HepG2 (cell line): ENCODE measurements around the gene LSM2. TPM values are rescaled to one million over a fixed set of nuclear protein-coding genes. Genes with fewer than 3 reads are reported as not detected.

ENCODE experiments used
- ELF4 ChIP-seq: sonication (generic); formaldehyde crosslinking; IDR thresholded peaks from 2 replicates; pipeline ENCODE4 v1.5.0; 2020; ENCODE audit warnings: missing genetic modification reagents, mild to moderate bottlenecking, moderate library complexity, borderline replicate concordance
- KLF12 ChIP-seq: sonication (generic); formaldehyde crosslinking; IDR thresholded peaks from 2 replicates; pipeline ENCODE4 v1.4.0; 2020; ENCODE audit warnings: missing genetic modification reagents, borderline replicate concordance
- PHB2 ChIP-seq: fragments of 450-650 bp; IDR thresholded peaks from 2 replicates; pipeline ENCODE4 v1.6.1; 2018; ENCODE audit not compliant: partially characterized antibody
- RFX1 ChIP-seq: fragments of 450-650 bp; IDR thresholded peaks from 2 replicates; pipeline ENCODE4 v1.6.1; 2017
- RXRA ChIP-seq: sonication (generic); formaldehyde crosslinking; IDR thresholded peaks from 2 replicates; pipeline ENCODE4 v1.5.1; 2020; ENCODE audit warnings: missing genetic modification reagents
- ZFP62 ChIP-seq: sonication (generic); formaldehyde crosslinking; IDR thresholded peaks from 2 replicates; pipeline ENCODE4 v1.4.0; 2020; ENCODE audit warnings: missing genetic modification reagents
- ZNF563 ChIP-seq: sonication (generic); formaldehyde crosslinking; IDR thresholded peaks from 2 replicates; pipeline ENCODE4 v1.8.0; 2022; ENCODE audit warnings: mild to moderate bottlenecking, moderate library complexity, missing genetic modification reagents
- polyA plus RNA-seq, 8 experiments: library from polyadenylated mRNA; depleted of rRNA in 3 of 8; stranded (reverse) in 7 of 8; unstranded in 1 of 8; fragments of >200 nt; fragmentation: Illumina TruSeq in 4 of 8; extraction: Trizol in 4 of 8; gene quantifications; 2 replicates each; pipeline versions ENCODE4 v1.2.1 to v1.2.3, GENCODE V29; 2011 to 2016; ENCODE audit warnings: low read depth in 4 of 8, missing spikeins in 1 of 8, mixed read lengths in 1 of 8; ENCODE audit not compliant: insufficient read depth in 1 of 8
- total RNA-seq, 5 experiments: library from RNA; depleted of rRNA; stranded (reverse); fragments of >200 nt; fragmentation: Illumina TruSeq; extraction: Trizol; gene quantifications; 2 replicates each; pipeline ENCODE4 v1.2.3, GENCODE V29; 2016; ENCODE audit warnings: low read depth in 1 of 5
- TF ChIP-seq, protein P1 (sequence below): sonication (generic); formaldehyde crosslinking; IDR thresholded peaks from 2 replicates; pipeline ENCODE4 v1.4.0; 2020; ENCODE audit warnings: missing genetic modification reagents, borderline replicate concordance
- TF ChIP-seq, protein P2 (sequence below): sonication (generic); formaldehyde crosslinking; IDR thresholded peaks from 2 replicates; pipeline ENCODE4 v1.4.0; 2020; ENCODE audit warnings: missing genetic modification reagents, borderline replicate concordance
- TF ChIP-seq, protein P3 (sequence below): sonication (generic); formaldehyde crosslinking; IDR thresholded peaks from 2 replicates; pipeline ENCODE4 v1.5.0; 2020; ENCODE audit warnings: missing genetic modification reagents, mild to moderate bottlenecking, borderline replicate concordance
- TF ChIP-seq, protein P4 (sequence below): sonication (generic); formaldehyde crosslinking; IDR thresholded peaks from 2 replicates; pipeline ENCODE4 v1.4.0; 2020; ENCODE audit warnings: mild to moderate bottlenecking, missing genetic modification reagents, borderline replicate concordance
- TF ChIP-seq, protein P5 (sequence below): sonication (generic); formaldehyde crosslinking; conservative IDR thresholded peaks from 2 replicates; pipeline ENCODE4 v1.8.0; 2022; ENCODE audit warnings: low read depth, missing genetic modification reagents
- TF ChIP-seq, protein P6 (sequence below): sonication (generic); formaldehyde crosslinking; IDR thresholded peaks from 2 replicates; pipeline ENCODE4 v1.8.0; 2022; ENCODE audit warnings: missing genetic modification reagents, mild to moderate bottlenecking, moderate library complexity, borderline replicate concordance

Gene LSM2
- total and polyA plus RNA-seq, 2 of the 13 experiments (the other 11 are each of a cell fraction or from before 2014, with no cell fraction given): 69.4 to 90.5 TPM

DNA sequence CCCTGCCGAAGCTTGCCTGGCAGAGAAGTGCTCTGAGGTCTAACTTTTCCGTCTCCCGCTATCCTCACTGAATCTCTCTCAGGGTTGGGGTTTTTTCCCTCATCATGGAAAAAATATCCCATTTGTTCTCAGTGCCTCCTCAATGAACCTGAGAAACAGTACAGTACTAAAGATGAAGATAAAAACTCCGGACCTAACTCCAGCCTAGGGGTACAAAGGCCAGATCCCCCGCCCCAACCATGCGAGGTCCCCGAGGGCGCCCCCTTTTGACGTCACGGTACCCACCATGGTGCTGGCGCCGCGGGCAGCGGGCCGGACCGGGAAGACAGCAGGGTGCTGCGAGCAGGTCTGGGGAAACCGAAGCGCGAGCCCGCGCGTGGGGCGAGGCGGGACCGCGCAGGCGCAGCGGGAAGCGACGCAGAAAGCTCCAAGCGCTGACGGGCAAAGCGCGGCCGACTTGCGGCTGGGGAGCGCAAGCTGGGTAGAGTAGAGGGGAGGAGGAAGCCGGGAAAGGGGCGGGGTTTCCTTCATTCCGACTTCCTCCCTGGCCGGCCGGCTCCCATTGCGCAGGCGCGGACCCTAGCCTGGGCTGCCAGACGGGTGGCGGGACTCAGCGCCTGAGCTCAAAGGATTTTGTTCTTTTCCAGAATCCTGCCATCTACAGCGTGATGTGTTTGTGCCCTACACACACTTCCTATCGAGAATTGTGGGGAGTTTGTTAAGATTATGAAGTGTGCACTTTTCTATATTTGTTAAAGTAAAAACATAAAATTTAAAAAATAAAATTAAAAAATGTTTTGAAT, at the start of gene LSM2 (continued):
- TF ChIP-seq, protein P1, sequence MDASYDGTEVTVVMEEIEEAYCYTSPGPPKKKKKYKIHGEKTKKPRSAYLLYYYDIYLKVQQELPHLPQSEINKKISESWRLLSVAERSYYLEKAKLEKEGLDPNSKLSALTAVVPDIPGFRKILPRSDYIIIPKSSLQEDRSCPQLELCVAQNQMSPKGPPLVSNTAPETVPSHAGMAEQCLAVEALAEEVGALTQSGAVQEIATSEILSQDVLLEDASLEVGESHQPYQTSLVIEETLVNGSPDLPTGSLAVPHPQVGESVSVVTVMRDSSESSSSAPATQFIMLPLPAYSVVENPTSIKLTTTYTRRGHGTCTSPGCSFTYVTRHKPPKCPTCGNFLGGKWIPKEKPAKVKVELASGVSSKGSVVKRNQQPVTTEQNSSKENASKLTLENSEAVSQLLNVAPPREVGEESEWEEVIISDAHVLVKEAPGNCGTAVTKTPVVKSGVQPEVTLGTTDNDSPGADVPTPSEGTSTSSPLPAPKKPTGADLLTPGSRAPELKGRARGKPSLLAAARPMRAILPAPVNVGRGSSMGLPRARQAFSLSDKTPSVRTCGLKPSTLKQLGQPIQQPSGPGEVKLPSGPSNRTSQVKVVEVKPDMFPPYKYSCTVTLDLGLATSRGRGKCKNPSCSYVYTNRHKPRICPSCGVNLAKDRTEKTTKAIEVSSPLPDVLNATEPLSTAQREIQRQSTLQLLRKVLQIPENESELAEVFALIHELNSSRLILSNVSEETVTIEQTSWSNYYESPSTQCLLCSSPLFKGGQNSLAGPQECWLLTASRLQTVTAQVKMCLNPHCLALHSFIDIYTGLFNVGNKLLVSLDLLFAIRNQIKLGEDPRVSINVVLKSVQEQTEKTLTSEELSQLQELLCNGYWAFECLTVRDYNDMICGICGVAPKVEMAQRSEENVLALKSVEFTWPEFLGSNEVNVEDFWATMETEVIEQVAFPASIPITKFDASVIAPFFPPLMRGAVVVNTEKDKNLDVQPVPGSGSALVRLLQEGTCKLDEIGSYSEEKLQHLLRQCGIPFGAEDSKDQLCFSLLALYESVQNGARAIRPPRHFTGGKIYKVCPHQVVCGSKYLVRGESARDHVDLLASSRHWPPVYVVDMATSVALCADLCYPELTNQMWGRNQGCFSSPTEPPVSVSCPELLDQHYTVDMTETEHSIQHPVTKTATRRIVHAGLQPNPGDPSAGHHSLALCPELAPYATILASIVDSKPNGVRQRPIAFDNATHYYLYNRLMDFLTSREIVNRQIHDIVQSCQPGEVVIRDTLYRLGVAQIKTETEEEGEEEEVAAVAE: peak; percentile 82; the same call in 1 of the 2 replicates
- TF ChIP-seq ZNF563 (CRISPR knock-in tag): peak; percentile 89
- TF ChIP-seq KLF12 (CRISPR knock-in tag): peak; percentile 89
- TF ChIP-seq PHB2: no peak
- no peak for TF ChIP-seq ZFP62 (CRISPR knock-in tag)
- TF ChIP-seq RFX1: no peak
- peak; percentile 85; the same call in 1 of the 2 replicates for TF ChIP-seq RXRA
- TF ChIP-seq, protein P2, sequence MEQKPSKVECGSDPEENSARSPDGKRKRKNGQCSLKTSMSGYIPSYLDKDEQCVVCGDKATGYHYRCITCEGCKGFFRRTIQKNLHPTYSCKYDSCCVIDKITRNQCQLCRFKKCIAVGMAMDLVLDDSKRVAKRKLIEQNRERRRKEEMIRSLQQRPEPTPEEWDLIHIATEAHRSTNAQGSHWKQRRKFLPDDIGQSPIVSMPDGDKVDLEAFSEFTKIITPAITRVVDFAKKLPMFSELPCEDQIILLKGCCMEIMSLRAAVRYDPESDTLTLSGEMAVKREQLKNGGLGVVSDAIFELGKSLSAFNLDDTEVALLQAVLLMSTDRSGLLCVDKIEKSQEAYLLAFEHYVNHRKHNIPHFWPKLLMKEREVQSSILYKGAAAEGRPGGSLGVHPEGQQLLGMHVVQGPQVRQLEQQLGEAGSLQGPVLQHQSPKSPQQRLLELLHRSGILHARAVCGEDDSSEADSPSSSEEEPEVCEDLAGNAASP (CRISPR knock-in tag): peak; percentile 71; the same call in 1 of the 2 replicates
- TF ChIP-seq, protein P3, sequence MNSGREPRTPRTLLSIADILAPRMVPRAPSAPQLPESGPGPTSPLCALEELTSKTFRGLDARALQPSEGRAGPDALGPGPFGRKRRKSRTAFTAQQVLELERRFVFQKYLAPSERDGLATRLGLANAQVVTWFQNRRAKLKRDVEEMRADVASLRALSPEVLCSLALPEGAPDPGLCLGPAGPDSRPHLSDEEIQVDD (CRISPR knock-in tag): peak; percentile 94; the same call in 1 of the 2 replicates
- TF ChIP-seq, protein P4, sequence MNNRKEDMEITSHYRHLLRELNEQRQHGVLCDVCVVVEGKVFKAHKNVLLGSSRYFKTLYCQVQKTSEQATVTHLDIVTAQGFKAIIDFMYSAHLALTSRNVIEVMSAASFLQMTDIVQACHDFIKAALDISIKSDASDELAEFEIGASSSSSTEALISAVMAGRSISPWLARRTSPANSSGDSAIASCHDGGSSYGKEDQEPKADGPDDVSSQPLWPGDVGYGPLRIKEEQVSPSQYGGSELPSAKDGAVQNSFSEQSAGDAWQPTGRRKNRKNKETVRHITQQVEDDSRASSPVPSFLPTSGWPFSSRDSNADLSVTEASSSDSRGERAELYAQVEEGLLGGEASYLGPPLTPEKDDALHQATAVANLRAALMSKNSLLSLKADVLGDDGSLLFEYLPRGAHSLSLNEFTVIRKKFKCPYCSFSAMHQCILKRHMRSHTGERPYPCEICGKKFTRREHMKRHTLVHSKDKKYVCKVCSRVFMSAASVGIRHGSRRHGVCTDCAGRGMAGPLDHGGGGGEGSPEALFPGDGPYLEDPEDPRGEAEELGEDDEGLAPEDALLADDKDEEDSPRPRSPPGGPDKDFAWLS (CRISPR knock-in tag): 0 out of 2 replicates have a peak, but pooled peaks have one; percentile 65
- TF ChIP-seq, protein P5, sequence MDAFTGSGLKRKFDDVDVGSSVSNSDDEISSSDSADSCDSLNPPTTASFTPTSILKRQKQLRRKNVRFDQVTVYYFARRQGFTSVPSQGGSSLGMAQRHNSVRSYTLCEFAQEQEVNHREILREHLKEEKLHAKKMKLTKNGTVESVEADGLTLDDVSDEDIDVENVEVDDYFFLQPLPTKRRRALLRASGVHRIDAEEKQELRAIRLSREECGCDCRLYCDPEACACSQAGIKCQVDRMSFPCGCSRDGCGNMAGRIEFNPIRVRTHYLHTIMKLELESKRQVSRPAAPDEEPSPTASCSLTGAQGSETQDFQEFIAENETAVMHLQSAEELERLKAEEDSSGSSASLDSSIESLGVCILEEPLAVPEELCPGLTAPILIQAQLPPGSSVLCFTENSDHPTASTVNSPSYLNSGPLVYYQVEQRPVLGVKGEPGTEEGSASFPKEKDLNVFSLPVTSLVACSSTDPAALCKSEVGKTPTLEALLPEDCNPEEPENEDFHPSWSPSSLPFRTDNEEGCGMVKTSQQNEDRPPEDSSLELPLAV: no peak
- TF ChIP-seq, protein P6, sequence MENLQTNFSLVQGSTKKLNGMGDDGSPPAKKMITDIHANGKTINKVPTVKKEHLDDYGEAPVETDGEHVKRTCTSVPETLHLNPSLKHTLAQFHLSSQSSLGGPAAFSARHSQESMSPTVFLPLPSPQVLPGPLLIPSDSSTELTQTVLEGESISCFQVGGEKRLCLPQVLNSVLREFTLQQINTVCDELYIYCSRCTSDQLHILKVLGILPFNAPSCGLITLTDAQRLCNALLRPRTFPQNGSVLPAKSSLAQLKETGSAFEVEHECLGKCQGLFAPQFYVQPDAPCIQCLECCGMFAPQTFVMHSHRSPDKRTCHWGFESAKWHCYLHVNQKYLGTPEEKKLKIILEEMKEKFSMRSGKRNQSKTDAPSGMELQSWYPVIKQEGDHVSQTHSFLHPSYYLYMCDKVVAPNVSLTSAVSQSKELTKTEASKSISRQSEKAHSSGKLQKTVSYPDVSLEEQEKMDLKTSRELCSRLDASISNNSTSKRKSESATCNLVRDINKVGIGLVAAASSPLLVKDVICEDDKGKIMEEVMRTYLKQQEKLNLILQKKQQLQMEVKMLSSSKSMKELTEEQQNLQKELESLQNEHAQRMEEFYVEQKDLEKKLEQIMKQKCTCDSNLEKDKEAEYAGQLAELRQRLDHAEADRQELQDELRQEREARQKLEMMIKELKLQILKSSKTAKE (CRISPR knock-in tag): peak; percentile 81
- no peak for TF ChIP-seq ELF4 (CRISPR knock-in tag)
